Erythroblast (primary cell): ENCODE results near the gene HTR3E.

ENCODE experiments used
- GATA1 ChIP-seq: IDR thresholded peaks from 2 replicates; pipeline ENCODE4 v1.6.1; 2011; ENCODE audit warnings: low read depth, mild to moderate bottlenecking, control low read depth, low read length, moderate library complexity
- POLR2A ChIP-seq: IDR thresholded peaks from 2 replicates; pipeline ENCODE4 v1.6.1; 2011; ENCODE audit warnings: mild to moderate bottlenecking, low read length

- no peak for TF ChIP-seq POLR2A
- TF ChIP-seq GATA1, result no peak
Measured at GRCh38 chr3:184075901-184076300, 21.0 kb upstream of the HTR3E start.
